ENCODE measurements around the gene OR5H14.
"Not testable (repeated sequence)": the region's sequence is repeated elsewhere in the genome, so short reads cannot be mapped to it uniquely, and the experiment has no call there.

OR5H14 gene

DNA sequence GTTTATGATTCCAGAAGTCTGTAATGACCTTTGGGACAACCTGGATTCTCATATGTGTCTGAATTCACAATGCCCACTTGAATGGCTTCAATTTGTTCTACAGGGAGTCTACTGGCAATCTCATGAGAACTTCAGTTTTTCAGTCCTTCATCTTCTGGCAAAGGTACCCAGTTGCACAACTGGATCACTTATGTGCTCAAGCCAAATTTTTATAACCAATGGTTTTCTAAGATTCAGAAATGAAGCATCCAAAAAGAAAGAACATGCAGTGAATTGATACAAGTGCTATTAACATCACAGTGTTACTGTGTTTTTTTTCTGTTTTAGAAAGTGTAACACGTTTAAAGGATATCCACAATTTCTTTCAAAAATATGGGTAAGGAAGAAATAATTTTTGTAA lies at the start of gene OR5H14:
OR5H14 (plus strand) TSS at position 301 of the 400 bp plus-strand sequence. CDS start 1,907 bp downstream, outside the sequence.
- no peak for DNase-seq

DNA sequence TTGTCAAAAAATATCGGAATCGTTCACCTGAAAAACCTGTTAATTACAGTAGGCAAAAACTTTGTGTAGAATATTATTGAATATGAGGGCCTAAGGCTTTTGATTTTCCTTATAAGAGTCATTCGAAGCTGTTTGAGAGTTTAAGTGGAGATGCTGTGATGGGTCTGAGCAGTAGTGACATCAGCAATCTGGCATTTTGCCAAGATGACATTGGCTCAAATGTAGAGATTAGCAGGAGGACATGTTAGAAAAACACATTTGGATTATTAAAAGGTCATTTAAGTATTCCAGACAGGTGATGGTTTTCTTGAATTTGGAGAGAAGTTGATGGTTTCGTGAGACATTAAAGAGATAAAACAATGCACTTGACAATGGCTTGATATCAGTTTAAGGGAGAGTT lies 47.4 kb upstream of the OR5H14 start:
- no peak for DNase-seq

DNA sequence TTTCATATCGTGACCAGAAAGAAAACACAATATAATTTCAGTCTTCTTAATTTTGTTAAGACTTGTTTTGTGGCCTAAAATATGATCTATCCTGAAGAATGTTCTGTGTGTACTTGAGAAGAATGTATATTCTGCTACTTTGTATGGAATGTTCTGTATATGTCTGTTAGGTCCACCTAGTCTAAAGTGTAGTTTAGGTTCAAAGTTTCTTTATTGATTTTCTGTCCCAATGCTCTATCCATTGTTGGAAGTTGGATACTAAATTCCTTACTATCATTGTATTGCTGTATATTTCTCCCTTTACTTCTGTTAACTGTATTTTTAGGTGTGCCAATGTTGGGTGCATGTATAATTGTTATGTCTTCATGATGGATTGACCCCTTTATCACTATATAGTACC lies 39.1 kb upstream of the OR5H14 start:
- DNase-seq: no peak

DNA sequence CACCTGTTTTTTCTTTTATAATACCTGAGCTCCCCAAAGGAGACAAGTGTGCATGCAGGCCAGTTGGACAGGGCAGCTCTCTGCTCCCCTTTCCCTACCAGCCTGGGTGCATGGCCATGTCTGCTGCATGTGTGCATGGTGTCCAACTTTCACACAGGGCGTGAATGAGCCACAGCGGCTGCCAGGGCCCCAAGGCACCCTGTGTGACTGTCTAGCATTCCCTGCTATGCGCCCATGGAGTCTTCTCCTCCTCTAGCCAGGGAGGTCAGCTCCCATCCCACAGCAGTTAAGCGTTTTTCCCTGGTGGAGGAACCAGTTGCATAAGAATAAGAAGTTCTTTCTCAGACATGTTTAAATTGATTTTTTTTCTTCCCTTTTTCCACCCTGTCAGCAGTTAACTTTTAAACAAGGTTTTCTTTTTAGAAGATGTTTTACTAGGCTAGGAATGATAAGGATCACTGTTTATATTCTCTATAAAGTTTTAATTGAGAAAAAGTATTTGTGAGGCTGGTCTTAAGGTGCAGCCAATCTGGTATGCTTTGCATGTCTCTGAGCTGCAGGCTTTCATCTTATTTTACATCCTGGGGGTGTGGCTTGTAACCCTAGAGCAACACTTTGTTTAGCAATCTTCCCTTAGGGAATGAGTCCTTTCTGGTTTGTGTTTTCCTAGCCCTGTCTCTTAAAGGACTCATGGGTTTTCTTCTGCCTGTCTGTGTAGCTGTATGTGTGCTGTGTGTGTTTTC lies 37.3 kb upstream of the OR5H14 start:
- no peak for DNase-seq

DNA sequence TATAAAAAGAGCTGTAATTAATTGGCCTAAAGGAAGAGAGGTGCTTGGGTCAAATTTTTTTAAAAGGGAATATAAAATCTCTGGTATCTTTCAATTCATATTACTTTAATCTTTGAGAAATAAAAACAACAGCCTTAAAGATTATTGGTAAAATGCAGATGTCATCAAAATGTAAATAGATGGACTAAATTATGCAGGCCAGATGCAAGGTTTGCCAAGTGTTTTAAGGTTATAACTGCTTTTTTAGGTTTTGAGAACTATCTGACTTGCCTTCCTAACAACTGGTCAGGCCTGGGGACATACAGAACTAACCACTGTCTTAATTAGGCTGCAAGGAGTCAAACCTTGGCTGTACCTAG lies 36.8 kb upstream of the OR5H14 start:
- DNase-seq: no peak

DNA sequence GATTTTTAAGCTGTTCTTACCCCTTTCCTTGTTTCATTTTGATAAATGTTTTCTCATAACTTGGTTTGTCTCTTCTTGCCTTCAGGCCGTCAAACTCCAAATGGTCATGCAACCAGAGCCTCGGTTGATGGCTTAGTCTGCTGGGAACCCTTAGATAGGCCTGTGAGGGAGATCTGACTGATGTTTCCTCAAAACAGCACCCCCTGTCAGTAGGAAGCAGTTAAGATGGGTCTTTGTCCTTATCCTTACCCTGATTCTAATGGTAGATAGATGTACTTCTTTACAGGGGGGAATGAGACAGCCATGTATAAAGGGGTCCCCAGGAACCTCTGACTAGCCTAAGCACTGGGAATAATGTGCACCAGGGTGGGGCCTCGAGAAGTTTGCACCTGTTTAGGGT lies 33.0 kb upstream of the OR5H14 start:
- no peak for DNase-seq

DNA sequence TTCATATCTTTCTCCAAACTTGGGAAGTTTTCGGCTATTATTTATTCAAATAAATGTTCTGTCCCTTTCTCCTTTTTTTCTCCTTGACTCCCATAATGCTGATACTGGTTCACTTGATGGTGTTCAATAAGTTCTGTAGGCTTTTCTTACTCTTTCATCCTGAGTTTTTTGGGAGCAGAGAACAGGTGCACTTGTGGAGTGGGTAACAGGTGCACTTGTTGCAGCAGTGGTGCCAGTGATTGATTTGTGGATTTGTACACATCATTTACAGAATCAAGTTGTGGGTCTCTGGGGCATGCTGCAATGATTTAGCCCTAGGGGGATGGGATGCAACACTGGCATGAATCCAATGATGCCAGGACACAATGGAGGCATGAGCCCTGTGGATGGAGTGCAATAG lies 31.6 kb upstream of the OR5H14 start:
- no peak for DNase-seq

DNA sequence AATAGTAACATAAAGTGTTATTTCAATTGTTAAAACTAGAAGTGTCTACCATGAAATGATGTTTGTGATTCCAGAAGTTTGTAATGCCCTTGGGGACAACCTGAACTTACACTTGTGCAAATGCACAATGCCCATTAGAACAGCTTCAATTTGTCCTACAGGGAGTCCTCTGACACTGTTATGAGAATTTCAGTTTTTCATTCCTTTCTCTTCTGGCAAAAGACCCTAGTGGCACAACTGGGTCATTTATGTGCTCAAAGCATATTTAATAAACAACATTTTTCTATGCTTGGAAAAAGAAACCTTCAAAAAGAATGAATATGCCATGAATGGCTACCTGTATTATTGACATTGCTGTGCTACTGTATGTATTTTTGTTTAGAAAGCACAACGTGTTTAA lies 16.9 kb upstream of the OR5H14 start, which contains the start of gene OR5H1:
OR5H1 (plus strand) TSS at position 301 of the 400 bp plus-strand sequence. CDS start 1,977 bp downstream, outside the sequence.
- DNase-seq: no peak

DNA sequence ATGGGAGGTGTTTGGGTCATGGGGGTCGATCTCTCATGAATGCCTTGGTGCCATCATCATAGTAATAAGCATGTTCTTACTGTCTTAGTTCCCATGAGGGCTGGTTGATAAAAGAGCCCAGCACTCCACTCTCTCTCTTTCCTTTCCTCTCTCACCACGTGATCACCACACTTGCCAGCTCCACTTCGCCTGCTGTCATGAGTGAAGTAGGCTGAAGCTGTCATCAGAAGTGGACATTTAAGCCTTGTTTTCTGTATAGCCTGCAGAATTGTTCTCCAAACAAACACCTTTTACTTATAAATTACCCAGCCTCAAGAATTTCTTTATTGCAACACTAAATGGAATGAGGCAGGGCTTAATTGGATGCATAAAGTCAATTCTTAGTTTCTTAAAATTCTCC lies 10.6 kb upstream of the OR5H14 start:
- DNase-seq: no peak

DNA sequence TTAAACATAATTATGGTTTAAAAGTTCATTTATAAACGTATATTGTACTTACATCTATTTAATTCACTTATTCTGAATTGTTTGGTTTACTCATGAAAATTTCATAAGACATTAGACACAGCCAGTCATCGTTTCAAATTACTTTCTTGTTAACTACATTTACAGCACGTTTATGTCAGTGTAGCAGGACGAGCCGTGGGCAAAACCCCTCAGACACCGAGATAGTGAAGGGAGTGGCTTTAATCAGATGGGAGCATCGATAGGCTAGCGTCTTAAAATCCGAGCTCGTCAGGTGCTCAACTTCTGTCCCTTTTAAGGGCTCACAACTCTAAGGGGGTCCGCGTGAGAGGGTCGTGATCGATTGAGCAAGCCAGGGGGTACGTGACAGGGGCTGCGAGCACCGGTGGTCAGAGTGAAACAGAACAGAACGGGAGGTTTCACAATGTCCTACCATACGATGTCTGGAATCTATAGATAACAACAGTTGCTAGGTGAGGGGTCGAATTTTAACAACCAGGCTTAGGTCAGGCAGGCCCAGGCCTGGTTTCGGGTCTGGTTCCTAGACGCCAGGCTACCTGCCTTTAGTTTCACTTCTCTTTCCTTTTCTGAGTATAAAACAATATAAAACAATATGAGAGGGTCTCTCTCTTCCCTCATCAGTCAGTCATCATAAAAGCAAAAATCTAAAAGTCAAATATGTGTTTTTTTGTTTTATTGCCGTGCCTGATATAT lies 9.3 kb upstream of the OR5H14 start:
- not testable (repeated sequence) for DNase-seq

DNA sequence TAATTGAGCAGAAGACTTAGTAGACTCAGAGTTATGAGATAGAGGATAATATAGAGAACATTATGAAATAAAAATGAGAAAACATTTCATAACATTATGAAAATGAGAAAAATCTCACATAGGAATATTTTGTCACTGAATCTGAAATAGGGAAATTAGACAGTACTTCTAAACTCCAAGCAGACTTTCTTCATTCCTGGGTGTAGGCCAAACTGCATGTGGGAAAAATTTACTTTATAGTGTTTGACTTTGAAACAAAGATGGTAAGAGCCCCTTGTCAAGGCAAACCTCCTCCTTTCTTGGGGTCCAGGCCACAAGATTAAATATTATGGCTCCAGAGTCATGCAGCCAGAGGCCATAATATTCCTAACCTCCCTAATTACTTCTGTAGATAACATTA lies 6.7 kb upstream of the OR5H14 start:
- DNase-seq: no peak

DNA sequence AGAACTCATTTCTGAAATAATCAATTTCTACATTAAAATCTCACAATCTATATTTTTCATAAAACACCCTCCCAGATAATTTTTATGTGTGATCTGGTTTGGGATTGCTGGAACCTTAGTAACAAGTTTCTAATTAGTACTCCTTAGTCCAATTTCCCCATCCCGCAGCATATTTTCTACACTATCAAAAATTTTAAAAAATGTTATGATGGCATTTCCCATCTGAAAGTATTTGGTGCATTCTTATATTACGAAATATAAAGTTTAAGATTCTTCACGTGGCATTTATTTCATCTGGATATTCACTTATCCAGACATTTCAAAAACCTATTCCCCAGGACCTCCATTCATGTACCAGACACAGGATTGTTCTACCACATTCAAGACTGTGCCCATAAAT lies 1.5 kb downstream of the OR5H14 start:
- DNase-seq: no peak

DNA sequence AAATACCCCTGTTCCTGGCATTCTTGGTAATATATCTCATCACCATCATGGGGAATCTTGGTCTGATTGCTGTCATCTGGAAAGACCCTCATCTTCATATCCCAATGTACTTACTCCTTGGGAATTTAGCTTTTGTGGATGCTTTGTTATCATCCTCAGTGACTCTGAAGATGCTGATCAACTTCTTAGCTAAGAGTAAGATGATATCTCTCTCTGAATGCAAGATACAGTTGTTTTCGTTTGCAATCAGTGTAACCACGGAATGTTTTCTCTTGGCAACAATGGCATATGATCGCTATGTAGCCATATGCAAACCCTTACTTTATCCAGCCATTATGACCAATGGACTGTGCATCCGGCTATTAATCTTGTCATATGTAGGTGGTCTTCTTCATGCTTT lies 2.2 kb downstream of the OR5H14 start:
- DNase-seq: not testable (repeated sequence)

DNA sequence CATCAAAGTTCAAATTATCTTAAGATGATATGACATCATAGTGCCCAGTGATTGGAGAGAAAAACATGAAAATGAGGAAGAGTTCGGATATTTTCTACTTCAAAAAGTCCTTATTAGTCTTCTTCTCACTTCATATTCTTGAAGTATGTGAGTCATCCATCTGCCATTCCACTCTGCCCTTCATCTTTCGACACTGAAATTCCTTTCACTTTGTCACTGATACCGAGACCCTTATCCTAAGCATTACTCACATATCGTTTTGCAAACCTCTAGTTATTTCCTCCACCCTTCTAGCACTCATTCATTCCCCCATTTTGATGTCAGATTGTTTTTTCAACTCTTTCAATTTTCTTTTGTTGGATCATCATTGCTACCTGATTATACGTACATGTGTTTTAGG lies 4.0 kb downstream of the OR5H14 start:
- no peak for DNase-seq

DNA sequence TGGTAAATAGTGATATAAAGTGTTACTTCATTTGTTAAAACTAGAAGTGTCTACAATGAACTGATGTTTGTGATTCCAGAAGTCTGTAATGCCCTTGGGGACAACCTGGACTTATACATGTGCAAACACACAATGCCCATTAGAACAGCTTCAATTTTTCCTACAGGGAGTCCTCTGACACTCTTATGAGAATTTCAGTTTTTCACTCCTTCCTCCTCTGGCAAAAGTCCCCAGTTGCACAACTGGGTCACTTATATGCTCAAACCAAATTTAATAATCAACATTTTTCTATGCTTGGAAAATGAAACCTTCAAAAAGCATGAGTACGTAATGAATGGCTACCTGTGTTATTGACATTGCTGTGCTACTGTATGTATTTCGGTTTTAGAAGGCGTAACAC lies 19.1 kb downstream of the OR5H14 start, which contains the start of gene OR5H15:
OR5H15 (plus strand) TSS at position 301 of the 400 bp plus-strand sequence. CDS start 2,004 bp downstream, outside the sequence.
- DNase-seq: no peak

DNA sequence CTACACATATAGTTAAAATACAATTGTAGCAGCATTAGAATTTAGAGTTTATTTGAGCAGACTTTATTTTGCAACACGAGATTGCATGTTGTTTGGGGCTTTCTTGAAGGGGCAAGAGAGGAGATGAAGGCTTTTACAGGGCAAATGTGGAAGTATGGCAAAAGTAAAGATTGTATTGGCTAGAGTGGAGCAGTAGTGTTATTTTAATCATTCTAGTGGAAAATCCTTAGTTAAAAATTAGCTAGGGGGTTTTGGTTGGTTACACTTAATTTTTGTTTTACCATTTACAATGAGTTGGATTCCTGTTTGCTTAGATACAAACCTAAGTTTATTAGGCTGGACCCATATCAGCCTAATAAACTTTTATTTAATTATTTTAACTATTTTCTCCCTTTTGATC lies 23.8 kb downstream of the OR5H14 start:
- DNase-seq: no peak

DNA sequence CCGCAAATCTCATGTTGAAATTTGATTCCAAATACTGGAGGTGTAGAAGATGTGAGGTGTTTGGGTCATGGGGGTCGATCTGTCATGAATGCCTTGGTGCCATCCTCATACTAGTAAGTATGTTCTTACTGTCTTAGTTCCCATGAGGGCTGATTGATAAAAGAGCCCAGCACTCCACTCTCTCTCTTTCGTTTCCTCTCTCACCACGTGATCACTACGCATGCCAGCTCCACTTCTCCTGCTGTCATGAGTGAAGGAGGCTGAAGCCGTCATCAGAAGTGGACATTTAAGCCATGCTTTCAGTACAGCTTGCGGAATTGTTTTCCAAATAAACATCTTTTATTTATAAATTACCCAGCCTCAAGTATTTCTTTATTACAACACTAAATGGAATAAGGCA lies 25.3 kb downstream of the OR5H14 start:
- DNase-seq: no peak

DNA sequence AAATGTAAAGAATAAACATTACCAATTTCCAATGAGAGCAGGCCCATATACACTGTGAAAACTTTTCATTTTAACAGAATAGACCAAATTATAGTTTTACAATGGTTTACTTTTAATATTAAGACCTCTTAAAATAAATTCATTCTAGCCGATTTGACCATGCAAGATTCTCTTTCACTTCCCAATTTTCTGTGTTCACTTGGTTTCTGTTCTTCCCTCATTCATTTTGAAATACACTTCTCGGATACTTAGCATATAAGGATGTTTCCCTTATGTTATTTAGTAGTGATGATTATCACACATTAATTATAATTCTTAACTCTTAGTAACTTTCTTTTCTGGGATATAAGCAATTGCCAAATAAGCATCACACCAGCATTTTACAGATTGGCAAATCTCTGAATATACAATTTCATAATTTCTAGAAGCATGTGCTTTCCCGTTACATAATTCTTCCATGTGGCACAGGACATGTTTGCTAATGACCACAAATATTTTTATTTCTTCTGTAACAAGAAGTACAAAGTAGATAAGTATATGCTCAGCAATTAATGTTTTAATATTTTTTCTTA lies 33.1 kb downstream of the OR5H14 start:
- DNase-seq: no peak

DNA sequence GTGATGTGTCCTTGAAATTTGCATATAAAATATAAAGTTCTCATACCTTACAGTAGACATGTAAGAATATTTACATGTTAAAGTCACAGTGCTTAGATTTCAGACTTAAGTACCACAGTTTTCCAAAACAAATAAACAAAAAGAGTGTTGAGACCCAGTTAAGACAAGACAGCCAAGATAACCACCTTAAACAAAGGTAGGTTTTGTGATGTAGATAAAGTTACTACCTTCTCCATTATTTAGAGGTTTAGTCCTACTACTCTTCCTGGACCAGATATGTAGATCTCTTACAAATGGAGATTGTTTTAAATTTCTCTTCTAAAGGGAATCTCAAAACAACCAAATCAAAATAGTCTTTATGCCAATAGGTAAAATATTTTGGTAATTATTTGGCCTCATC lies 34.9 kb downstream of the OR5H14 start:
- DNase-seq: no peak

DNA sequence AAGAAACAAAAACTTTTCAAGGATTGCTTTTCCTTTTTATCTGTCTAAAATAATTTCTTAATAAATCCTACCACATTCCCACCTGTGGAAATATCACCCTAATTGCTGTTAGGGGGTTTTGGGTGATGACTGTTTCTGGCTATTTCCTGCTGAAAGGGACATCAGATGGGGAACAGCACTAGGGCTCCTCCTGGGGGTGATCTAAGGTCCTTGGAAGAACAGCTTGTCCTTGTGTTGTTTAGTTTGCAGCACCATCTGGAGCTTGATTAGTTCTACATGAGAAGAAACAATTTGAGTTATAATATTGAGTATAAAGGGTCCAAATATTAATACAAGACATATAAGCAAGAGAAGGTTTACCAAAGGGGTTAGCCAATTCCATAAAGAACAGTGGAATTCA lies 37.9 kb downstream of the OR5H14 start:
- DNase-seq: no peak

DNA sequence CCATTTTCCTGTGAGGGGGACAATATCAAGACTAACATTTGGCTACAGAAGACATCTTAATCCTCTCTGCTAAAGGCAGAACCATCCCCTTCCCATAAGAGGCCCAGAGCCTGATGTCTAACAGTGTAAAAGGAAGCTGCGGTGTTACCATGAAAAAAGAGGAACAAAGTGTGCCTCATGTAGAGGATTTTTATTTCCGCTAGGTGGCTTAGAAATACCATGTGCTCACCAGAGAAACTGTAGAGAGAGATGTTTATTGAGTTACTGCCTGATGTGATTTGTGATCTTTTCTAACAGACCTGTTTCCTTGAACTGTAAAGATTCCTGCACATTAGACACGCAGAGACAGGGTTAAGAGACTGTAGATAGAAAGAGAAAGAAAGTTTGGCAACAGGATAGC lies 41.3 kb downstream of the OR5H14 start:
- DNase-seq: no peak

DNA sequence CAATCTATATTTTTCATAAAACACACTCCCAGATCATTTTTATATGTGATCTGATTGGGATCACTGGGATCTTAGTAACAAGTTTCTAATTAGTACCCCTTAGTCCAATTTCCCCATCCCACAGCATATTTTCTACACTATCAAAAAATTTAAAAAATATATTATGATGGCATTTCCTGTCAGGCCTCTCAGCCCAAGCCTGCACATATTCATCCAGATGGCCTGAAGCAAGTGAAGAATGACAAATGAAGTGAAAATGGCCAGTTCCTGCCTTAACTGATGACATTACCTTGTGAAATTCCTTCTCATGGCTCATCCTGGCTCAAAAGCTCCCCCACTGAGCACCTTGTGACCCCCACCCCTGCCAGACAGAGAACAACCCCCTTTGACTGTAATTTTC lies 43.6 kb downstream of the OR5H14 start:
- not testable (repeated sequence) for DNase-seq

DNA sequence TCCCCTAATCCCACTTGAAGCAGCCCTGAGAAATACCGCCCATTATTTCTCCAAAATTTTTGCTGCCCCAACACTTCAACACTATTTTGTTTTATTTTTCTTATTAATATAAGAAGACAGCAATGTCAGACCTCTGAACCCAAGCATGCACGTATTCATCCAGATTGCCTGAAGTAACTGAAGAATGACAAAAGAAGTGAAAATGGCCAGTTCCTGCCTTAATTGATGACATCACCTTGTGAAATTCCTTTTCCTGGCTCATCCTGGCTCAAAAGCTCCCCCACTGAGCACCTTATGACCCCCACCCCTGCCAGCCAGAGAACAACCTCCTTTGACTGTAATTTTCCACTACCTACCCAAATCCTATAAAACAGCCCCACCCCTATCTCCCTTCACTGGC lies 49.0 kb downstream of the OR5H14 start:
- DNase-seq: not testable (repeated sequence)

DNA sequence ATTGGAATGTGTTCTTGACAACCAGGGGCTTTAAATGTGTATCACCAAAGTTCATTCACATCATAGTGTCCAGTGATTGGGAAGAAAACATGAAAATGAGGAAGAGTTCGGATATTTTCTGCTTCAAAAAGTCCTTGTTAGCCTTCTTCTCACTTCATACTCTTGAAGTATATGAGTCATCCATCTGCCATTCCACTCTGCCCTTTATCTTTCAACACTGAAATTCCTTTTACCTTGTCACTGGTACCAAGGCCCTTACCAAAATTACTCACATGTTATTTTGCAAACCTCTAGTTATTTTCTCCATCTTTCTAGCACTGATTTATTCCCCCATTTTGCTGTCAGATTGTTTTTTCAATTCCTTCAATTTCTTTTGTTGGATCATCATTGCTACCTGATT lies 51.7 kb downstream of the OR5H14 start:
- no peak for DNase-seq

Data from NCI-H510A treated with DMSO at 0.1 percent for 48 hours (cell line).